HFFc6 (cell line): ENCODE results near the gene CRLF1. TPM values are rescaled to one million over a fixed set of nuclear protein-coding genes. Genes with fewer than 3 reads are reported as not detected.
A peak's percentile ranks its signal among the peaks of the same experiment; 100 is the strongest.

ENCODE experiments used
- DNase-seq: peaks from one replicate; pipeline ENCODE4 v3.0.0-alpha.2; 2018
- H3K27ac Mint-ChIP-seq: 2 replicates; pipeline ENCODE4 v1.8.0; 2020; ENCODE audit warnings: mild to moderate bottlenecking, mixed read lengths
- H3K27me3 Mint-ChIP-seq: 2 replicates; pipeline ENCODE4 v1.8.0; 2021; ENCODE audit warnings: mild to moderate bottlenecking, moderate library complexity, mixed read lengths; ENCODE audit not compliant: insufficient read depth
- H3K36me3 Mint-ChIP-seq: 2 replicates; pipeline ENCODE4 v1.8.0; 2021; ENCODE audit warnings: low read depth, mixed read lengths
- H3K4me1 Mint-ChIP-seq: 2 replicates; pipeline ENCODE4 v1.8.0; 2020; ENCODE audit warnings: low read depth, mixed read lengths
- H3K4me3 Mint-ChIP-seq: 2 replicates; pipeline ENCODE4 v1.8.0; 2020; ENCODE audit warnings: mild to moderate bottlenecking, moderate library complexity, mixed read lengths
- H3K9me3 Mint-ChIP-seq: 2 replicates; pipeline ENCODE4 v1.8.0; 2020; ENCODE audit warnings: mild to moderate bottlenecking, mixed read lengths
- total RNA-seq, 6 experiments: library from RNA; stranded (reverse); fragmentation: NEBNext Ultra II Directional; extraction: Animal tissue kit (Norgen Biotek cat#: 25700); gene quantifications; 2 replicates in 1 of 6; 3 replicates in 5 of 6; pipeline ENCODE4 v1.2.3, GENCODE V29; 2021
- TF ChIP-seq, protein P1 (sequence below): fragments of 200-600 bp; sonication (generic); IDR thresholded peaks from 2 replicates; pipeline ENCODE4 v1.5.0; 2021; ENCODE audit warnings: antibody characterized with exemption, mild to moderate bottlenecking

The CRLF1 gene
- total RNA-seq, 6 experiments from 2014 or later: 1.6 to 4.1 (median 2.4) TPM

DNA sequence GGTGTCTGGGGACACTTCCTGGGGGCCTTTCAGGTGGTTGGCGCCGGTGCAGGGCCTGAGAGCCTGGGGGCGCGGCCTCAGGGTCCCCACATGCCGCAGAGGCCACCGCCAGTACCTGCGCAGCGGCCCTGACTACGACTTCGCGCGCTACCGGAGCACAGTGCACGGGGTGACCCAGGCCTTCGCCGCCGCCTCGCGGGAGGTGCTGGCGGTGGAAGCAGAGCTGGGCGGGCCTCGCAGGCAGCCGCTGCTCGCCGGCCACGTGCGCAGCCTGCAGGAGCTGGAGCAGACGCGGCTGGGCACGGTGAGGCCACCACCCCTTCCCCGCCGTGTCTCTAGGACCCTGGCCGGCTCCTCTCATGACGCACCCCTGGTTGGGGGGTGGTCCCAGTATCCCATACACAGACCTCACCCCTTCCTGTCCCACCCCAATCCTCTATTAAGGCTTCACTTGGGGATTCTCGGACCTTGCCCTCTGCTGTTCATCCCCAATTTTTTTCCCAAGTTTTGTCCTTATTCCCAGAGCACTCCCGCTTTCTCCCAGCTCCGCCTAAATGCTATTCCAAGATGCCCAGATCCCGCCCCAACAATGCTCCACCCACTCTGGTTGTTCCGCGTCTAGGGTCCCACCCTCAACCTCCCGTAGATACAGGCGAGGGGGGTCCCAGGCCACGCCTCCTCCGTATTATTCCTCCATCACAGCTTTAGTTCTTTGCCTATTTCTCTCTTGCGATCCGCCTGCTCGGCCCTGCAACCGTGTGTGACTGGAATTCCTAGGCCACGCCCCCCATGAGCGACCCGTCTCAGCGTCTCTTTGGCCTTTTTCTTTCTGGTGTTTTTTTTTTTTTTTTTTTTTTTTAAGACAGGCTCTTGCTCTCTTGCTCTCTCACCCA, 17.0 kb downstream of the CRLF1 start:
- Mint-ChIP-seq H3K4me3 (peak overlapping the region; percentile 85), H3K4me1 (peaks cover 25% of the 10 kb centered on the region), H3K27me3 (no peaks in the 10 kb centered on the region; the same call in 1 of the 2 replicates), H3K36me3 (peaks cover 8% of the 10 kb centered on the region; the same call in 1 of the 2 replicates), H3K9me3 (no peaks in the 10 kb centered on the region), H3K27ac (peak overlapping the region; percentile 84)
- peak; percentile 54 for DNase-seq
- TF ChIP-seq, protein P1, sequence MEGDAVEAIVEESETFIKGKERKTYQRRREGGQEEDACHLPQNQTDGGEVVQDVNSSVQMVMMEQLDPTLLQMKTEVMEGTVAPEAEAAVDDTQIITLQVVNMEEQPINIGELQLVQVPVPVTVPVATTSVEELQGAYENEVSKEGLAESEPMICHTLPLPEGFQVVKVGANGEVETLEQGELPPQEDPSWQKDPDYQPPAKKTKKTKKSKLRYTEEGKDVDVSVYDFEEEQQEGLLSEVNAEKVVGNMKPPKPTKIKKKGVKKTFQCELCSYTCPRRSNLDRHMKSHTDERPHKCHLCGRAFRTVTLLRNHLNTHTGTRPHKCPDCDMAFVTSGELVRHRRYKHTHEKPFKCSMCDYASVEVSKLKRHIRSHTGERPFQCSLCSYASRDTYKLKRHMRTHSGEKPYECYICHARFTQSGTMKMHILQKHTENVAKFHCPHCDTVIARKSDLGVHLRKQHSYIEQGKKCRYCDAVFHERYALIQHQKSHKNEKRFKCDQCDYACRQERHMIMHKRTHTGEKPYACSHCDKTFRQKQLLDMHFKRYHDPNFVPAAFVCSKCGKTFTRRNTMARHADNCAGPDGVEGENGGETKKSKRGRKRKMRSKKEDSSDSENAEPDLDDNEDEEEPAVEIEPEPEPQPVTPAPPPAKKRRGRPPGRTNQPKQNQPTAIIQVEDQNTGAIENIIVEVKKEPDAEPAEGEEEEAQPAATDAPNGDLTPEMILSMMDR: no peak; the same call in 1 of the 2 replicates

DNA sequence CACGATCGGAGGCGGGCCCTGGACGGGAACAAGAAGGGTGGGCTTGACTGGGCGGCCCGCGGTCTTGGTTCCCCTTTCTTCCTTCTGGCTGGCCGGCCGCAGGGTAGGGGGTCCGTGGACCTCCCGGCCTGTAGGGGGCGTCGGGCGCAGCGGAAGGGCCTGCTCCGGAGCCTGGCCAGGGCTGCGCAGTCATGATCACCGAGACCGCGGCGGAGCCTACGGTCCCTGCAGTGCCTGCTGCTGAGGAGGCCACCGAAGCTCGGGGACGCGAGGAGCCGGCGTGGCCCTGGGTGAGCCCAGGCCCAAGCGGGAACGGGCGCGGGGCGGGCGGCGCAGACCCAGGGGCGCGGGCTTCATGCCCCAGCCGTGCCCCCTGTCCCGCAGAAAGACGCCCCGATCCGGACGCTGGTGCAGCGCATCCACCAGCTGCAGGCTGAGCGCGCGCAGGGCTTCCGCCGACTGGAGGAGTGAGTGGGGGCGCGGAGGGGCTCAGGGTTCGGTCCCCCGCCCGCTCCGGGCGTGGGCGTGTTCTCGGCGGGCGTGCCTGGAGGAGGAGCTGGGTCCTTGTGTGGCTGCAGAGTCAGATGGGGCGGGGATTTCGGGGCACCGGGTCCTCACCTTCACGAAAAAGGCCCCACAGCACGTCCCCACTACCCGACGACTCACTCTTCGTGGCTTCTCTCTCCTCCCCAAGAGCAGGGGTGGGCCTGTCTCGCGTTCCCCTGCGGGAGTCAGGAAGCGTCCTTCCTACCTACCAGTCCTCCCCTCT, 17.8 kb downstream of the CRLF1 start, which contains the start of gene REX1BD:
REX1BD (plus strand) TSS at position 188 of the 769 bp plus-strand sequence; CDS start at position 192, 4 bp downstream.
- peak within 1 kb of the TSS; percentile 85 for H3K4me3 Mint-ChIP-seq
- peak; percentile 52 for DNase-seq
- H3K4me1 Mint-ChIP-seq: peaks cover 22% of the 10 kb centered on the region
- no peaks in the 10 kb centered on the region; the same call in 1 of the 2 replicates for H3K27me3 Mint-ChIP-seq
- peak within 1 kb of the TSS; percentile 84 for H3K27ac Mint-ChIP-seq
- peaks cover 8% of the 10 kb centered on the region; the same call in 1 of the 2 replicates for H3K36me3 Mint-ChIP-seq
- TF ChIP-seq, protein P1: peak; percentile 95
- no peaks in the 10 kb centered on the region for H3K9me3 Mint-ChIP-seq

DNA sequence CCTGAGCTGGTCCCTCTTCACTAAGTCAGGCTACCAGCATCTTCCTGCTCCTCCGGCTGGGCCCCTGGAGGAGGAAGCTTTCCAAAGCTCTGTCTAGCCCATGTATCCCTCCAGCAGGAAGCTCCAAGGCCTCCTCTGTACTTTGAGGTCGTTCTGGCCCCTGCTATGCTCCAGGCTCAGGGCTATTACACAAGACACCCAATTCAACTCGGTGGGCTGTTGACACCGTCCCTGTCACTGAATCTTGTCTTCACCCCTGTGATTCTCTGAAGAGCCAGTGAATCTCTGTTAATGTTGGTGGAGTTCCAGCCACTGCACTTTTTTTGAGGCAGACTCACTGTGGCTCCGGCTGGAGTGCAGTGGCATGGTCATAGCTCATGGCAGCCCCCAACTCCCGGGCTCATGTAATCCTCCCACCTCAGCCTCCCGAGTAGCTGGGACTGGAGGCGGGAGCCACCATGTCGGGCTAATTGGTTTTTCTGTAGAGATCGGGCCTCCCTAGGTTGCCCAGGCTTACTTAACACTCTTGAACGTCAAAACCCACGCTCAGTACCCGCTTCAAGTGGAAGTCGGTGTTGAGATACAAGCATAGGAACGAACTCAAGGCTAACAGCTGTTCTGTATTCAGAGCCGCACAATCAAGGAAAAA, 18.5 kb downstream of the CRLF1 start:
- no peaks in the 10 kb centered on the region; the same call in 1 of the 2 replicates for H3K27me3 Mint-ChIP-seq
- peak overlapping the region; percentile 68 for H3K27ac Mint-ChIP-seq
- no peak for DNase-seq
- TF ChIP-seq, protein P1: no peak
- H3K36me3 Mint-ChIP-seq: peaks cover 8% of the 10 kb centered on the region; the same call in 1 of the 2 replicates
- H3K9me3 Mint-ChIP-seq: no peaks in the 10 kb centered on the region
- H3K4me3 Mint-ChIP-seq: peak overlapping the region; percentile 85
- peaks cover 17% of the 10 kb centered on the region for H3K4me1 Mint-ChIP-seq

DNA sequence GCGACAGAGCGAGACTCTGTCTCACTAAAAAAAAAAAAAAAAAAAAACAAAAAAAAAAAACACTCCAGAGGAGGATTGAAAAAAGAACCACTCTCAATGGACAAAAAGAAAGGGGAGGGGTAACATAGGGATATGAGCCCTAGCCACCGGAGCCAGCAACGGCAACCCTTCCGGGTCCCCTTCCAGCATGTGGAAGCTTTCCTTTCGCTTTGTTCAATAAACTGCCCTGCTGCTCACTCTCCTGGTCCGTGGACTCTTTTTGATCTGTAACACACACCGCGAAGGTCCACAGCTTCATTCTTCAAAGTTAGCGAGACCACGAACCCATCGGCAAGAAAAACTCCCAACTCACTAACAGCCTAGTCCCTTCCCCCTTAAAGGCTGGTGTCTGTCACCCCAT, 19.0 kb downstream of the CRLF1 start:
- H3K27ac Mint-ChIP-seq: no peak overlapping the region
- peaks cover 17% of the 10 kb centered on the region for H3K4me1 Mint-ChIP-seq
- no peak overlapping the region for H3K4me3 Mint-ChIP-seq
- H3K36me3 Mint-ChIP-seq: peaks cover 8% of the 10 kb centered on the region; the same call in 1 of the 2 replicates
- no peaks in the 10 kb centered on the region for H3K9me3 Mint-ChIP-seq
- H3K27me3 Mint-ChIP-seq: no peaks in the 10 kb centered on the region; the same call in 1 of the 2 replicates
- TF ChIP-seq, protein P1: no peak
- DNase-seq: no peak

DNA sequence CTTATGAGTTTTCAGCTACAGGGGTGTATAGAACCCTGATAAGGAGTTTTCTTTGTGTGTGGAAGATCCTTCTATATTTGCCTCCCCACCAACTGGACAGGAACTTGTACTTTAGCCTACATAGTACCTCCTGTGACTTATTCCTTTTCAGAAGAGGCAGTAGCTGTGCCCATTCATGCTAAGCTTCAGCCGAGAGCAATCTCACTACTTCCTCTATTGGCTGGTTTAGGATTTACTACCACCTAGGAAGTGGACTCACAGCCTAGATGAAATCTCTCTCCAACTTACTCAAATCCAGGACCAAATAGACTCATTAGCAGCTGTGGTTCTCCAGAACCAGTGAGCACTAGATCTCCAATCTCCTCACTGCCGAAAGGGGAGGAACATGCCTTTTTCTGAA, 20.3 kb downstream of the CRLF1 start:
- Mint-ChIP-seq H3K4me1 (peaks cover 17% of the 10 kb centered on the region), H3K36me3 (peaks cover 8% of the 10 kb centered on the region; the same call in 1 of the 2 replicates), H3K27ac (no peak overlapping the region), H3K9me3 (no peaks in the 10 kb centered on the region), H3K27me3 (no peaks in the 10 kb centered on the region; the same call in 1 of the 2 replicates), H3K4me3 (no peak overlapping the region)
- DNase-seq: no peak
- TF ChIP-seq, protein P1: peak; percentile 21; the same call in 1 of the 2 replicates
